Mesenchymal stem cell (in vitro differentiated cells and primary cell): ENCODE measurements around the gene NR2C2AP.

Experiments
- DNase-seq: peaks from one replicate; pipeline ENCODE4 v3.0.0-alpha.2; 2013
- H2AFZ ChIP-seq: one replicate; pipeline ENCODE4 v1.6.1; 2013; ENCODE audit warnings: low read depth, mild to moderate bottlenecking, control low read depth, inconsistent platforms, low read length, moderate library complexity
- H2AK5ac ChIP-seq: 2 replicates; pipeline ENCODE4 v1.6.1; 2013; ENCODE audit warnings: low read length, moderate library complexity, mild to moderate bottlenecking, inconsistent platforms; ENCODE audit not compliant: severe bottlenecking
- H2BK120ac ChIP-seq: one replicate; pipeline ENCODE4 v1.6.1; 2013; ENCODE audit warnings: low read depth, mild to moderate bottlenecking, inconsistent platforms, low read length, moderate library complexity
- H2BK12ac ChIP-seq, 2 experiments: one replicate each; pipeline ENCODE4 v1.6.1; 2013; ENCODE audit warnings: inconsistent platforms in 2 of 2, low read length in 2 of 2, mild to moderate bottlenecking in 2 of 2, moderate library complexity in 2 of 2, control low read depth in 1 of 2
- H2BK15ac ChIP-seq: one replicate; pipeline ENCODE4 v1.6.1; 2013; ENCODE audit warnings: mild to moderate bottlenecking, low read depth, inconsistent platforms; ENCODE audit not compliant: poor library complexity, severe bottlenecking
- H2BK5ac ChIP-seq: 2 replicates; pipeline ENCODE4 v1.6.1; 2013; ENCODE audit warnings: low read depth, mild to moderate bottlenecking, low read length, control low read depth, inconsistent platforms; ENCODE audit not compliant: poor library complexity, severe bottlenecking
- H3K14ac ChIP-seq, 2 experiments: one replicate each; pipeline ENCODE4 v1.6.1; 2013; ENCODE audit warnings: inconsistent platforms in 2 of 2, low read length in 2 of 2, control low read depth in 1 of 2, mild to moderate bottlenecking in 1 of 2, moderate library complexity in 1 of 2
- H3K18ac ChIP-seq, 2 experiments: one replicate each; pipeline ENCODE4 v1.6.1; 2013; ENCODE audit warnings: inconsistent platforms in 2 of 2, low read length in 2 of 2, control low read depth in 1 of 2, low read depth in 1 of 2, mild to moderate bottlenecking in 1 of 2
- H3K23ac ChIP-seq, 2 experiments: one replicate each; pipeline ENCODE4 v1.6.1; 2013; ENCODE audit warnings: inconsistent platforms in 2 of 2, low read length in 2 of 2, mild to moderate bottlenecking in 2 of 2, moderate library complexity in 2 of 2, control low read depth in 1 of 2
- H3K27ac ChIP-seq: 2 replicates; pipeline ENCODE4 v1.5.1; 2013; ENCODE audit warnings: mild to moderate bottlenecking, moderate library complexity, low read length, control low read depth, inconsistent platforms; ENCODE audit not compliant: poor library complexity, severe bottlenecking
- H3K27me3 ChIP-seq, 2 experiments: 2 replicates each; pipeline versions ENCODE4 v1.6.1 to v1.7.0; 2013; ENCODE audit warnings: low read length in 2 of 2, mild to moderate bottlenecking in 2 of 2, moderate library complexity in 2 of 2, control low read depth in 1 of 2, inconsistent platforms in 1 of 2; ENCODE audit not compliant: control insufficient read depth in 1 of 2, insufficient read depth in 1 of 2
- H3K36me3 ChIP-seq, 2 experiments: 2 replicates each; pipeline versions ENCODE4 v1.6.1 to v1.7.0; 2013; ENCODE audit warnings: low read length in 2 of 2, control low read depth in 1 of 2, inconsistent platforms in 1 of 2, low read depth in 1 of 2, mild to moderate bottlenecking in 1 of 2; ENCODE audit not compliant: insufficient read depth in 2 of 2, control insufficient read depth in 1 of 2
- H3K4ac ChIP-seq, 2 experiments: one replicate each; pipeline ENCODE4 v1.6.1; 2013; ENCODE audit warnings: inconsistent platforms in 2 of 2, low read length in 2 of 2, mild to moderate bottlenecking in 2 of 2, moderate library complexity in 2 of 2, control low read depth in 1 of 2, low read depth in 1 of 2
- H3K4me1 ChIP-seq: 2 replicates; pipeline ENCODE4 v1.6.1; 2013; ENCODE audit warnings: low read depth, low read length, control low read depth; ENCODE audit not compliant: control insufficient read depth, insufficient read depth
- H3K4me2 ChIP-seq: 2 replicates; pipeline ENCODE4 v1.6.1; 2013; ENCODE audit warnings: low read length, mild to moderate bottlenecking, inconsistent platforms; ENCODE audit not compliant: poor library complexity, severe bottlenecking
- H3K4me3 ChIP-seq, 2 experiments: 2 replicates each; pipeline versions ENCODE4 v1.5.1 to v1.7.0; 2013; ENCODE audit warnings: low read length in 2 of 2, mild to moderate bottlenecking in 2 of 2, control low read depth in 1 of 2, low read depth in 1 of 2; ENCODE audit not compliant: insufficient read depth in 1 of 2
- H3K79me1 ChIP-seq: replicated peaks from 2 replicates; pipeline ENCODE4 v1.6.1; 2013; ENCODE audit warnings: mild to moderate bottlenecking, control low read depth, low read length, inconsistent platforms; ENCODE audit not compliant: poor library complexity, severe bottlenecking
- H3K9ac ChIP-seq: 2 replicates; pipeline ENCODE4 v1.7.0; 2013; ENCODE audit warnings: mild to moderate bottlenecking, low read length, moderate library complexity
- H3K9me3 ChIP-seq: 2 replicates; pipeline ENCODE4 v1.7.0; 2013; ENCODE audit warnings: mild to moderate bottlenecking, low read length; ENCODE audit not compliant: control insufficient read depth
- H4K8ac ChIP-seq: one replicate; pipeline ENCODE4 v1.6.1; 2013; ENCODE audit warnings: inconsistent platforms, mild to moderate bottlenecking, low read length, moderate library complexity
- H4K91ac ChIP-seq: one replicate; pipeline ENCODE4 v1.6.1; 2013; ENCODE audit warnings: mild to moderate bottlenecking, low read length, inconsistent platforms
- WGBS: methylation state at CpG from one replicate; pipeline ENCODE4 v1.1.7; 2013; ENCODE audit warnings: mixed read lengths; 5-methylcytosine and 5-hydroxymethylcytosine counted together

Gene NR2C2AP

GRCh38 chr19:19185853-19186740, 17.1 kb downstream of the NR2C2AP start:
- Histone ChIP-seq H3K9me3 (no peaks in the 10 kb centered on the region), H4K8ac (no peak overlapping the region), H4K91ac (no peak overlapping the region), H2BK15ac (no peak overlapping the region), H3K14ac (no peak overlapping the region), H3K27me3 (no peaks in the 10 kb centered on the region), H2BK5ac (no peak overlapping the region), H2BK120ac (no peak overlapping the region), H3K4me3 (no peak overlapping the region), H3K18ac (no peak overlapping the region), H3K4me1 (peaks cover 11% of the 10 kb centered on the region), H3K23ac (no peak overlapping the region), H3K27ac (no peak overlapping the region), H3K4me2 (no peak overlapping the region), H3K79me1 (peaks cover 43% of the 10 kb centered on the region), H2BK12ac (no peak overlapping the region), H3K36me3 (peaks cover 37 to 43% of the 10 kb centered on the region in 2 experiments), H2AFZ (no peak overlapping the region), H3K4ac (peak overlapping the region in 1 of 2 experiments; percentile 13), H2AK5ac (no peak overlapping the region), H3K9ac (no peak overlapping the region)
- WGBS = 64% methylated on average over 9 of the region's 9 CpGs
- peak; percentile 54 for DNase-seq

GRCh38 chr19:19181488-19181998, 21.7 kb downstream of the NR2C2AP start:
- Histone ChIP-seq H3K4me1 (no peaks in the 10 kb centered on the region), H3K14ac (no peak overlapping the region), H3K23ac (no peak overlapping the region), H2BK5ac (no peak overlapping the region), H3K4me3 (no peak overlapping the region), H3K79me1 (peaks cover 19% of the 10 kb centered on the region), H2BK12ac (no peak overlapping the region), H2AFZ (no peak overlapping the region), H2BK15ac (no peak overlapping the region), H3K9me3 (peaks cover 6% of the 10 kb centered on the region), H3K9ac (no peak overlapping the region), H3K4me2 (no peak overlapping the region), H3K18ac (no peak overlapping the region), H3K27me3 (no peaks in the 10 kb centered on the region), H2AK5ac (no peak overlapping the region), H4K91ac (no peak overlapping the region), H3K27ac (no peak overlapping the region), H3K36me3 (peaks cover 60 to 65% of the 10 kb centered on the region in 2 experiments), H2BK120ac (no peak overlapping the region), H4K8ac (no peak overlapping the region), H3K4ac (no peak overlapping the region)
- DNase-seq = no peak
- WGBS = 96% methylated on average over 9 of the region's 9 CpGs

- no peak overlapping the region for H3K4me3 ChIP-seq
- H3K23ac ChIP-seq = no peak overlapping the region
- no peak overlapping the region for H3K18ac ChIP-seq
- peaks cover 46 to 56% of the 10 kb centered on the region in 2 experiments for H3K36me3 ChIP-seq
- H3K14ac ChIP-seq = no peak overlapping the region
- H3K27me3 ChIP-seq = no peaks in the 10 kb centered on the region
- peak overlapping the region; percentile 24 for H4K8ac ChIP-seq
- no peak overlapping the region for H2BK12ac ChIP-seq
- peaks cover 6% of the 10 kb centered on the region for H3K9me3 ChIP-seq
- H3K79me1 ChIP-seq = peaks cover 7% of the 10 kb centered on the region
- no peak for DNase-seq
- no peaks in the 10 kb centered on the region for H3K4me1 ChIP-seq
- H2AFZ ChIP-seq = no peak overlapping the region
- no peak overlapping the region for H4K91ac ChIP-seq
- H2AK5ac ChIP-seq = no peak overlapping the region
- H3K4ac ChIP-seq = no peak overlapping the region
- no peak overlapping the region for H3K27ac ChIP-seq
- no peak overlapping the region for H2BK5ac ChIP-seq
- WGBS = 93% methylated on average over 17 of the region's 17 CpGs
- H2BK15ac ChIP-seq = no peak overlapping the region
- H2BK120ac ChIP-seq = no peak overlapping the region
- no peak overlapping the region for H3K4me2 ChIP-seq
- H3K9ac ChIP-seq = no peak overlapping the region
Measured at GRCh38 chr19:19179548-19180441, 23.4 kb downstream of the NR2C2AP start.

GRCh38 chr19:19176950-19177349, 26.3 kb downstream of the NR2C2AP start:
- H3K79me1 ChIP-seq = no peaks in the 10 kb centered on the region
- no peak overlapping the region for H3K14ac ChIP-seq
- no peak overlapping the region for H2AK5ac ChIP-seq
- H2BK120ac ChIP-seq = no peak overlapping the region
- no peak overlapping the region for H3K27ac ChIP-seq
- peaks cover 36 to 47% of the 10 kb centered on the region in 2 experiments for H3K36me3 ChIP-seq
- H3K4me1 ChIP-seq = peaks cover 5% of the 10 kb centered on the region
- no peak overlapping the region for H4K91ac ChIP-seq
- no peak overlapping the region for H3K4ac ChIP-seq
- H3K4me2 ChIP-seq = no peak overlapping the region
- DNase-seq = no peak
- H2BK15ac ChIP-seq = no peak overlapping the region
- H4K8ac ChIP-seq = no peak overlapping the region
- no peak overlapping the region for H3K4me3 ChIP-seq
- H2BK12ac ChIP-seq = no peak overlapping the region
- H3K18ac ChIP-seq = no peak overlapping the region
- H3K23ac ChIP-seq = no peak overlapping the region
- H3K27me3 ChIP-seq = no peaks in the 10 kb centered on the region
- H3K9me3 ChIP-seq = peaks cover 6% of the 10 kb centered on the region
- no peak overlapping the region for H2BK5ac ChIP-seq
- H2AFZ ChIP-seq = no peak overlapping the region
- 86% methylated on average over 8 of the region's 8 CpGs for WGBS
- H3K9ac ChIP-seq = no peak overlapping the region
